GM18517 (cell line): ENCODE measurements around the gene STK33.

ENCODE experiments used
- ATAC-seq: cut with Tn5 transposase; IDR thresholded peaks from one replicate; pipeline ENCODE4 v1.9.1; 2021; ENCODE audit warnings: mild to moderate bottlenecking, moderate library complexity; ENCODE audit not compliant: unreplicated experiment

The STK33 gene

GRCh38 chr11:8381343-8381742, 212.7 kb downstream of the STK33 start:
- ATAC-seq: no peak

- no peak for ATAC-seq
Measured at GRCh38 chr11:8375932-8376331, 218.1 kb downstream of the STK33 start.

- ATAC-seq: no peak
Measured at GRCh38 chr11:8375460-8375859, 218.6 kb downstream of the STK33 start.

- ATAC-seq: no peak
Measured at GRCh38 chr11:8374716-8375115, 219.3 kb downstream of the STK33 start.

GRCh38 chr11:8373519-8374432, 220.3 kb downstream of the STK33 start:
- no peak for ATAC-seq

GRCh38 chr11:8372641-8373381, 221.2 kb downstream of the STK33 start:
- no peak for ATAC-seq

- no peak for ATAC-seq
Measured at GRCh38 chr11:8371516-8371884, 222.5 kb downstream of the STK33 start.

GRCh38 chr11:8370812-8371515, 223.1 kb downstream of the STK33 start:
- ATAC-seq: no peak

GRCh38 chr11:8369592-8370205, 224.3 kb downstream of the STK33 start:
- ATAC-seq: no peak

GRCh38 chr11:8368772-8369171, 225.3 kb downstream of the STK33 start:
- no peak for ATAC-seq

GRCh38 chr11:8368194-8368593, 225.8 kb downstream of the STK33 start:
- ATAC-seq: no peak

- ATAC-seq: no peak
Measured at GRCh38 chr11:8366316-8366715, 227.7 kb downstream of the STK33 start.

- ATAC-seq: no peak
Measured at GRCh38 chr11:8365216-8365941, 228.6 kb downstream of the STK33 start.

- no peak for ATAC-seq
Measured at GRCh38 chr11:8363921-8364320, 230.1 kb downstream of the STK33 start.

GRCh38 chr11:8362899-8363298, 231.1 kb downstream of the STK33 start:
- ATAC-seq: no peak

GRCh38 chr11:8362491-8362890, 231.5 kb downstream of the STK33 start:
- ATAC-seq: no peak

GRCh38 chr11:8361664-8362210, 232.3 kb downstream of the STK33 start:
- no peak for ATAC-seq

GRCh38 chr11:8361206-8361605, 232.8 kb downstream of the STK33 start:
- ATAC-seq: no peak

- ATAC-seq: no peak
Measured at GRCh38 chr11:8360086-8360828, 233.8 kb downstream of the STK33 start.
